T-helper 2 cell treated with Interferon-gamma antibody and Interleukin-4, amounts not matched to agents 100 ng/mL and 5 ng/mL, for 36 hours (primary cell): ENCODE results near the gene MISP3. TPM values are rescaled to one million over a fixed set of nuclear protein-coding genes. Genes with fewer than 3 reads are reported as not detected.
"Not testable (repeated sequence)": the region's sequence is repeated elsewhere in the genome, so short reads cannot be mapped to it uniquely, and the experiment has no call there.

Experiments
- intact Hi-C: fragments of 100-400 bp; cut with micrococcal nuclease; formaldehyde crosslinking; loops from one replicate; pipeline ENCODE4 v1.15.1; 2023
- total RNA-seq: library from RNA; stranded (reverse); gene quantifications from 2 replicates; pipeline ENCODE4 v1.2.3, GENCODE V29; 2022

The MISP3 gene
- 2.1 TPM in 2 replicates for total RNA-seq

DNA sequence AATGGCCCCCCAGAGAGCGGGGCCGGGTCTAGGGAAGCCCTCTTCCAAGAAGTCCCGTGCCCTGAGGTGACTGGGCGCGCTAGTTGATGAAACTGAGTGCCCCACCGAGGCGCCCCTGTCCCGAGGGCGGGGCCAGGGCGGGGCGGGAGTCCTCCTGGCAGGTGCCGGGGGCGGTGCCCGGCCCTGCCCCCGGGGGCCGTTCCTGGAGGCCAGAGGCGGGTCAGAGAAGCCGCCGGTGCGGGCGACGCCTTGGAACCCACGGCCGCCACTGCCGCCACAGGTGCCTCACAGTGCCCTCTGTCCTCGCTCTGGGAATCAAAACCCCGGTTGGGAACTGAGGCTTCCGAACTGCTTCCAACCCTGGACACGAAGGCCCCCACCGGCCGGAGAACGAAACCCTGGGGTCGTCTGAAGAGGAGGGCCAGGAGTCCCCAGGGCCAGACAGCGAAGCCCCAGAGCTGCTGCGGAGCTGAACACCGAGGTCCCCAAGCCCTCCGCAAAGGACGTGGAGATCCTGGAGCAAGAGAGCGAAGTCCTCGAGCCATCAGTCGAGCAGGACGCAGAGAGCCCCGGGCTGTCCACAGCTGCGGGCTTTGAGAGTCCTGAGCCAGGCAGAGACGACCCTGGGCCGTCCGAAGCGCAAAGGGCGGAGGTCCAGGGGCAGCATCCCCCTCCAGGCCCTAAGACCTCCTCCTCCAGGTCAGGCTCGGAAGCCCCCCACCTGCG, at the start of gene MISP3:
MISP3 (plus strand) TSS at position 252 of the 726 bp plus-strand sequence. CDS start 524 bp downstream, outside the sequence.
- intact Hi-C loops, result loop anchor here (1.0 to 5.0 kb wide), 4 partner anchors 64 to 446 kb away; partner anchors contain the start of genes ASF1B, DNAJB1 and RFX1

- intact Hi-C loops, result no loop called here
Observed at GRCh38 chr19:14023404-14024235, 49.0 kb upstream of the MISP3 start.

- intact Hi-C loops, result not testable (repeated sequence)
Observed at GRCh38 chr19:14026652-14027192, 45.9 kb upstream of the MISP3 start.

- intact Hi-C loops, result no loop called here
Observed at GRCh38 chr19:14027856-14028450, 44.6 kb upstream of the MISP3 start, which contains the start of gene RLN3. Gene RLN3 (plus strand): TSS chr19:14028148. CDS start chr19:14028205, 57 bp downstream.

- intact Hi-C loops, result no loop called here
Observed at GRCh38 chr19:14028901-14029300, 43.7 kb upstream of the MISP3 start.

GRCh38 chr19:14030997-14031718, 41.4 kb upstream of the MISP3 start:
- intact Hi-C loops, result loop anchor here (5.0 kb wide), 2 partner anchors 44 to 149 kb away; no protein-coding TSS in a partner anchor

DNA sequence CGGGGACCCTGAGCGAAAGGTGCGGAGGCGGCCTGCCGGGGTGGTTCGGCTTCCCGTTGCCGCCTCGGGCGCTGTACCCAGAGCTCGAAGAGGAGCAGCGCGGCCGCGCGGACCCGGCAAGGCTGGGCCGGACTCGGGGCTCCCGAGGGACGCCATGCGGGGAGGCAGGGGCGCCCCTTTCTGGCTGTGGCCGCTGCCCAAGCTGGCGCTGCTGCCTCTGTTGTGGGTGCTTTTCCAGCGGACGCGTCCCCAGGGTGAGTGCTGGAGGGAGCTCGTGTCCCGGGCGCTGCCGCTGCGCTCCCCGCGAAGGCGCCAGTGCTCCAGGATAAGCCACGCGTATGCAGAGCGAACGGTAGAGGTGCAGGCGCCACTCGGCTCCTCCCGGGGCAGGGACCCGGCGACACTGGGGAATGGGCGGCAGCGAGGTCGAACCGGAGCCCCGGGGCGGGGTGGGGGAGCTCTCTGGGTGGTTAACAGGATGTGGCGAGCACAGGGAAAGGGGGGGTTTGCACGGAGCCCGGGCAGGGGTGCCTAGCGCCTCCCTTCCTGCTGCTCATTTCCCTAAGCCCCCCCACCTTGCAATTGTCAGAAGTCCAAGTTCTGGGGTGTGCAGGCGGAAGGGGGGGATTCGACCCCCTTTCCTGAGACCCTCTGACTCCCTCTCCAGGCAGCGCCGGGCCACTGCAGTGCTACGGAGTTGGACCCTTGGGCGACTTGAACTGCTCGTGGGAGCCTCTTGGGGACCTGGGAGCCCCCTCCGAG, 40.7 kb upstream of the MISP3 start, which contains the start of gene IL27RA:
IL27RA (plus strand) TSS at position 44 of the 762 bp plus-strand sequence; CDS start at position 155, 111 bp downstream.
- intact Hi-C loops, result loop anchor here (1.0 to 5.0 kb wide), 4 partner anchors 26 to 150 kb away; partner anchors contain the start of genes DCAF15 and RFX1

DNA sequence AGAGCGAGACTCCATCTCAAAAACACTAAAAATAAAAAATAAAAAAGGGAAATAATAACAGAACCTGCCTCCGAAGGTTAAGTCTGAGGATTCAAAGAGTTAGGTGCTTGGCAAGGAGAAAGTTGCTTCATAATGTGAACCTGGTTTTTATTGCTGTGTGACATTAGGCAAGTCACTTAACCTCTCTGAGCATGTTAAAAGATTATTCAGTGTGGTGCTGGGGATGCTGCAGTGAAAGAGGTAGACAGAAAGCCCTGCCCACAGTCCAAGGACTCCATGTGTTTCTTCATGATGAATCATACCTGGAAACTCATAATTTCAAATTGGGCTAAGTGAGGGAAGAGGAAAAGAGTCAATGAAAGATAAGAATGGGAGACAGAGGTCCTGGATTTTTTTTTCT, 38.6 kb upstream of the MISP3 start:
- intact Hi-C loops, result loop anchor here (2.0 to 5.0 kb wide), 3 partner anchors 47 to 152 kb away; partner anchors contain the start of gene DCAF15

DNA sequence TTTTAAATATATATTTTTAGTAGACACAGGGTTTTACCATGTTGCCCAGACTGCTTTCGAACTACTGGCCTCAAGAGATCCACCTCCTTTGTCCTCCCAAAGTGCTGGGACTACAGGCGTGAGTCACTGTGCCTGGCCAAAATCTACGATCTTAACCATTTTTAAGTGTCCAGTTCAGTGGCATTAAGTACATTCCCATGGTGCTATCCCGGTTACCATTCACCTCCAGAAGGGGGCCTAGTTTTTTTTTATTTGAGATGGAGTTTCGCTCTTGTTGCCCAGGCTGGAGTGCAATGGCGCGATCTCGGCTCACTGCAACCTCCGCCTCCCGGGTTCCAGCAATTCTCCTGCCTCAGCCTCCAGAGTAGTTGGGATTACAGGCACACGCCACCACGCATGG, 37.4 kb upstream of the MISP3 start:
- intact Hi-C loops, result not testable (repeated sequence)

- intact Hi-C loops, result no loop called here
Observed at GRCh38 chr19:14035706-14036105, 36.9 kb upstream of the MISP3 start.

DNA sequence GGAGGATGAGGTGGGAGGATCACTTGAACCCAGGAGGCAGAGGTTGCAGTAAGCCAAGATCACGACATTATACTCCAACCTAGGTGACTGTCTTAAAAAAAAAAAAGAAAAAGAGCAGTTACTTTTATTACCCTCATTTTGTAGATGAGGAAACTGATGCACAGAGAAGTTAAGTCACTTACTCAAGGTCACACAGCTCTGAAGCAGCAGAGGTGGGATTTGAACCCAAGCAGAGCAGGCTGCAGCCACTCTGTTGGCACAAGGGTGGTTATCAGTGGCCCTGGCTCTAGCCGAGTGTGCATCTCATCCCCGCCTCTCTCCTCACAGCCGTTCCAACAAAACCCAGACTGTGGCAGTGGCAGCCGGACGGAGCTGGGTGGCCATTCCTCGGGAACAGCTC, 33.4 kb upstream of the MISP3 start:
- intact Hi-C loops, result no loop called here

DNA sequence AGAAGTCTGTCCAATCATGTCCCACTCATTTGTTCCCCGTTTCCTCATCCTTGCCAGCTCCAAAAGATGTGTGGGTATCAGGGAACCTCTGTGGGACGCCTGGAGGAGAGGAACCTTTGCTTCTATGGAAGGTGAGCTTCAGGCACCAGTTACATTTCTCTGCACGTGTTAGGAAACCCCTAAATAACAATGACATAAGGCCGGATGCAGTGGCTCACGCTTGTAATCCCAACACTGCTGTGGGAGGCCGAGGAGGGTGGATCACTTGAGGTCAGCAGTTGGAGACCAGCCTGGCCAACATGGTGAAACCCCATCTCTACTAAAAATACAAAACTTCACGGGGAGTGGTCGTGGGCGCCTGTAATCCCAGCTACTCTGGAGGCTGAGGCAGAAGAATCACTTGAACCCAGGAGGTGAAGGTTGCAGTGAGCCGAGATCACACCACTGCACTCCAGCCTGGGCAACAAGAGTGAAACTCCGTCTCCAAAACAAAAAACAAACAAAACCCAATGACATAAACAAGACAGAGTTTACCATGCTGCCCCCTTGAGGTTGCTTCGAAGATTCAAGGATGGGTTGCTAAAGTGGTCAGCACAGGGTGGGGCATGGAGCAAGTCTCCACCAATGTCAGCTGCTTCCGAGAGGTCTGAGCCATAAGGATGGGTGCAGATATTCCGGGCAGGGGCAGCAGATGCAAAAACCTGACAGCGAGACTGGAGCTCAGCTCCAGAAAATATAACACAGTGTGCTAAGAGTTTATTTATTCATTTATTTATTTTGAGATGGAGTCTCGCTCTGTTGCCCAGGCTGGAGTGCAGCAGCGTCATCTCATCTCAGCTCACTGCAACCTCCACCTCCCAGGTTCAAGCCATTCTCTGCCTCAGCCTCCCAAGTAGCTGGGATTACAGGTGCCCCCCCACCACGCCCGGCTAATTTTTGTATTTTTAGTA, 29.7 kb upstream of the MISP3 start:
- intact Hi-C loops, result loop anchor here (1.0 kb wide), 1 partner anchor 163 kb away; no protein-coding TSS in a partner anchor

GRCh38 chr19:14047866-14048265, 24.7 kb upstream of the MISP3 start:
- intact Hi-C loops, result not testable (repeated sequence)

- intact Hi-C loops, result no loop called here
Observed at GRCh38 chr19:14048443-14049153, 24.0 kb upstream of the MISP3 start.

DNA sequence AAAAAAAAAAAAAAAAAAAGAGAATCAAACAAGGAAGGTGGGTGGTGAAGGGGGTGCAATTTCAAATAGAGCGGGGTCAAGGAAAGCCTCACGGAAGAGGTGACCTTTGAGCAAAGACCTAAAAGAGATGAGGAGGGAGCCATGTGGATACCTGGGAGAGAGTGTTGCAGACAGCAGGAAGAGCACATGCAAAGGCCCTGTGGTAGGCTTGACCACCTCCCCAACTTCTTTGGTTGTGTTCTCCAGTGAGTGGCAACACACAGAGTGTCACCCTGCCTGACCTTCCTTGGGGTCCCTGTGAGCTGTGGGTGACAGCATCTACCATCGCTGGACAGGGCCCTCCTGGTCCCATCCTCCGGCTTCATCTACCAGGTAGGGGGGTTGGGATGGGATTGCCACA, 22.1 kb upstream of the MISP3 start:
- intact Hi-C loops, result no loop called here

DNA sequence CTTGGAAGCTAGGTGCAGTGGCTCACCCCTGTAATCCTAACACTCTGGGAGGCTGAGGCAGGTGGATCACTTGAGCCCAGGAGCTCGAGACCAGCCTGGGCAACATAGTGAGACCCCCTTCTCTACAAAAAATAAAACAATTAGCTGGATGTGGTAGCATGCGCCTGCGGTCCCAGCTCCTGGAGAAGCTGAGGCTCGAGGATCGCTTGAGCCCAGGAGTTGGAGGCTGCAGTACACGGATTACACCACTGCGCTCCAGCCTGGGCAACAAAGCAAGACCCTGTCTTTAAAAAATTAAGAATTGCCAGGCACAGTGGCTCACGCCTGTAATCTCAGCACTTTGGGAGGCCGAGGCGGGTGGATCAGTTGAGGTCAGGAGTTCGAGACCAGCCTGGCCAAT, 21.6 kb upstream of the MISP3 start:
- intact Hi-C loops, result not testable (repeated sequence)

- intact Hi-C loops, result no loop called here
Observed at GRCh38 chr19:14051980-14052379, 20.6 kb upstream of the MISP3 start.

- intact Hi-C loops, result no loop called here
Observed at GRCh38 chr19:14052470-14052869, 20.1 kb upstream of the MISP3 start.
